GM23338 (cell line): Measurements from ENCODE around the gene EIF2A. TPM values are rescaled to one million over a fixed set of nuclear protein-coding genes. Genes with fewer than 3 reads are reported as not detected.

ENCODE experiments used
- ATAC-seq: fragments of 200-7000 bp; cut with Tn5 transposase; 3 replicates; pipeline ENCODE4 v1.9.1; 2020
- DNase-seq: peaks from one replicate; pipeline ENCODE4 v3.0.0-alpha.2; 2015; ENCODE audit warnings: low spot score
- H2AFZ ChIP-seq: fragments of 200-600 bp; sonication (generic); 2 replicates; pipeline ENCODE4 v1.8.0; 2016; ENCODE audit warnings: antibody characterized with exemption, mild to moderate bottlenecking, moderate library complexity
- H3F3A ChIP-seq: fragments of 200-600 bp; sonication (generic); replicated peaks from 2 replicates; pipeline ENCODE4 v1.8.0; 2017; ENCODE audit warnings: antibody characterized with exemption, mixed run types, low read depth
- H3K27ac ChIP-seq: fragments of 200-600 bp; sonication (generic); 2 replicates; pipeline ENCODE4 v1.6.1; 2016; ENCODE audit warnings: low read depth
- H3K27me3 ChIP-seq: fragments of 200-600 bp; sonication (generic); 2 replicates; pipeline ENCODE4 v1.8.0; 2016; ENCODE audit warnings: mild to moderate bottlenecking, mixed run types, moderate library complexity; ENCODE audit not compliant: insufficient read depth
- H3K36me3 ChIP-seq: fragments of 200-600 bp; sonication (generic); 2 replicates; pipeline ENCODE4 v1.8.0; 2016; ENCODE audit warnings: mild to moderate bottlenecking; ENCODE audit not compliant: insufficient read depth
- H3K4me1 ChIP-seq: fragments of 200-600 bp; sonication (generic); 2 replicates; pipeline ENCODE4 v1.8.0; 2016; ENCODE audit warnings: mild to moderate bottlenecking, moderate library complexity; ENCODE audit not compliant: insufficient read depth
- H3K4me2 ChIP-seq: fragments of 200-600 bp; sonication (generic); 2 replicates; pipeline ENCODE4 v1.7.1; 2017; ENCODE audit warnings: mixed run types
- H3K4me3 ChIP-seq: fragments of 200-600 bp; sonication (generic); 2 replicates; pipeline ENCODE4 v1.6.1; 2016; ENCODE audit warnings: mixed run types
- H3K79me2 ChIP-seq: fragments of 200-600 bp; sonication (generic); replicated peaks from 2 replicates; pipeline ENCODE4 v1.8.0; 2017; ENCODE audit warnings: mild to moderate bottlenecking; ENCODE audit not compliant: insufficient read depth
- H3K9me2 ChIP-seq: fragments of 200-600 bp; sonication (generic); 2 replicates; pipeline ENCODE4 v1.8.0; 2017; ENCODE audit not compliant: insufficient read depth
- H4K20me1 ChIP-seq: fragments of 200-600 bp; sonication (generic); replicated peaks from 2 replicates; pipeline ENCODE4 v1.8.0; 2017; ENCODE audit warnings: mild to moderate bottlenecking; ENCODE audit not compliant: insufficient read depth
- H3K27ac Mint-ChIP-seq: 2 replicates; pipeline ENCODE4 v1.8.0; 2020; ENCODE audit warnings: inconsistent platforms, mild to moderate bottlenecking, moderate library complexity, mixed read lengths
- H3K27me3 Mint-ChIP-seq: 3 replicates; pipeline ENCODE4 v1.8.0; 2022; ENCODE audit warnings: low read depth, mild to moderate bottlenecking, moderate library complexity, mixed read lengths, inconsistent platforms; ENCODE audit not compliant: insufficient read depth, poor library complexity
- H3K36me3 Mint-ChIP-seq: 3 replicates; pipeline ENCODE4 v1.8.0; 2021; ENCODE audit warnings: low read depth, mild to moderate bottlenecking, inconsistent platforms, moderate library complexity, mixed read lengths
- H3K4me1 Mint-ChIP-seq: 3 replicates; pipeline ENCODE4 v1.8.0; 2020; ENCODE audit warnings: mild to moderate bottlenecking, inconsistent platforms, mixed read lengths
- H3K4me3 Mint-ChIP-seq: 3 replicates; pipeline ENCODE4 v1.8.0; 2021; ENCODE audit warnings: moderate library complexity, mild to moderate bottlenecking, inconsistent platforms, mixed read lengths
- H3K9me3 Mint-ChIP-seq: 3 replicates; pipeline ENCODE4 v1.8.0; 2020; ENCODE audit warnings: moderate library complexity, mild to moderate bottlenecking, inconsistent platforms, mixed read lengths
- NANOG ChIP-seq: IDR thresholded peaks from 2 replicates; pipeline ENCODE4 v1.6.1; 2016; ENCODE audit warnings: antibody characterized with exemption, borderline replicate concordance
- ZNF331 ChIP-seq: fragments of 250-450 bp; sonication (Bioruptor Pico); IDR thresholded peaks from 2 replicates; pipeline ENCODE4 v1.5.0; 2020; ENCODE audit warnings: low read depth, mild to moderate bottlenecking, moderate library complexity
- polyA plus RNA-seq: library from polyadenylated mRNA; unstranded; fragments of >200 nt; fragmentation: Nextera tagmentation; extraction: Ambion mirVana; gene quantifications from 2 replicates; pipeline ENCODE4 v1.2.1, GENCODE V29; 2016
- total RNA-seq: library from RNA; depleted of rRNA; stranded (reverse); fragments of >200 nt; shearing (Covaris generic); gene quantifications from 2 replicates; pipeline ENCODE4 v1.2.3, GENCODE V29; 2014
- TF ChIP-seq, protein P1 (sequence below): fragments of 250-450 bp; sonication (Bioruptor Pico); IDR thresholded peaks from 2 replicates; pipeline ENCODE4 v1.5.0; 2020; ENCODE audit warnings: mild to moderate bottlenecking, moderate library complexity
- TF ChIP-seq, protein P2 (sequence below): IDR thresholded peaks from 2 replicates; pipeline ENCODE4 v1.6.1; 2016; ENCODE audit warnings: antibody characterized with exemption
- TF ChIP-seq, protein P3 (sequence below): IDR thresholded peaks from one replicate; pipeline ENCODE4 v1.6.1; 2018; ENCODE audit warnings: antibody characterized with exemption; ENCODE audit not compliant: unreplicated experiment

The EIF2A gene
- total and polyA plus RNA-seq, 2 experiments from 2014 or later = 95.2 to 153 TPM

DNA sequence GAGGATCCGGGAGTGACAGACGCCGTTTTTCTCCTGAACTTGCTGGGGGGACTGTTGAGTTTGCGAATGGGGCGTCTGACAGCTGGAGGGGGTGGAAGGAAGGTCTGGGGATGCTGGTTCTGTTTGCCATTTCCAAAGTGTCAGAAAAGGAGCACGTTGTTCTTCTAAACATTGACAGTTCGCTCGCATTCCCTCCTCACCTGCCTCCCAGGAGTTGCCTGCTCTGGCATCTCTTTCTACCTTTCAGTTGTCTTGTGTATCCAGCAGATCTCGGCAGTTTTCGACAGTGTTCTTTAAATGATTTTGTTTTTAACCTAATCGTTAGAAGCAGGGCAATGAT, 57.4 kb downstream of the EIF2A start (continued):
- TF ChIP-seq, protein P1, sequence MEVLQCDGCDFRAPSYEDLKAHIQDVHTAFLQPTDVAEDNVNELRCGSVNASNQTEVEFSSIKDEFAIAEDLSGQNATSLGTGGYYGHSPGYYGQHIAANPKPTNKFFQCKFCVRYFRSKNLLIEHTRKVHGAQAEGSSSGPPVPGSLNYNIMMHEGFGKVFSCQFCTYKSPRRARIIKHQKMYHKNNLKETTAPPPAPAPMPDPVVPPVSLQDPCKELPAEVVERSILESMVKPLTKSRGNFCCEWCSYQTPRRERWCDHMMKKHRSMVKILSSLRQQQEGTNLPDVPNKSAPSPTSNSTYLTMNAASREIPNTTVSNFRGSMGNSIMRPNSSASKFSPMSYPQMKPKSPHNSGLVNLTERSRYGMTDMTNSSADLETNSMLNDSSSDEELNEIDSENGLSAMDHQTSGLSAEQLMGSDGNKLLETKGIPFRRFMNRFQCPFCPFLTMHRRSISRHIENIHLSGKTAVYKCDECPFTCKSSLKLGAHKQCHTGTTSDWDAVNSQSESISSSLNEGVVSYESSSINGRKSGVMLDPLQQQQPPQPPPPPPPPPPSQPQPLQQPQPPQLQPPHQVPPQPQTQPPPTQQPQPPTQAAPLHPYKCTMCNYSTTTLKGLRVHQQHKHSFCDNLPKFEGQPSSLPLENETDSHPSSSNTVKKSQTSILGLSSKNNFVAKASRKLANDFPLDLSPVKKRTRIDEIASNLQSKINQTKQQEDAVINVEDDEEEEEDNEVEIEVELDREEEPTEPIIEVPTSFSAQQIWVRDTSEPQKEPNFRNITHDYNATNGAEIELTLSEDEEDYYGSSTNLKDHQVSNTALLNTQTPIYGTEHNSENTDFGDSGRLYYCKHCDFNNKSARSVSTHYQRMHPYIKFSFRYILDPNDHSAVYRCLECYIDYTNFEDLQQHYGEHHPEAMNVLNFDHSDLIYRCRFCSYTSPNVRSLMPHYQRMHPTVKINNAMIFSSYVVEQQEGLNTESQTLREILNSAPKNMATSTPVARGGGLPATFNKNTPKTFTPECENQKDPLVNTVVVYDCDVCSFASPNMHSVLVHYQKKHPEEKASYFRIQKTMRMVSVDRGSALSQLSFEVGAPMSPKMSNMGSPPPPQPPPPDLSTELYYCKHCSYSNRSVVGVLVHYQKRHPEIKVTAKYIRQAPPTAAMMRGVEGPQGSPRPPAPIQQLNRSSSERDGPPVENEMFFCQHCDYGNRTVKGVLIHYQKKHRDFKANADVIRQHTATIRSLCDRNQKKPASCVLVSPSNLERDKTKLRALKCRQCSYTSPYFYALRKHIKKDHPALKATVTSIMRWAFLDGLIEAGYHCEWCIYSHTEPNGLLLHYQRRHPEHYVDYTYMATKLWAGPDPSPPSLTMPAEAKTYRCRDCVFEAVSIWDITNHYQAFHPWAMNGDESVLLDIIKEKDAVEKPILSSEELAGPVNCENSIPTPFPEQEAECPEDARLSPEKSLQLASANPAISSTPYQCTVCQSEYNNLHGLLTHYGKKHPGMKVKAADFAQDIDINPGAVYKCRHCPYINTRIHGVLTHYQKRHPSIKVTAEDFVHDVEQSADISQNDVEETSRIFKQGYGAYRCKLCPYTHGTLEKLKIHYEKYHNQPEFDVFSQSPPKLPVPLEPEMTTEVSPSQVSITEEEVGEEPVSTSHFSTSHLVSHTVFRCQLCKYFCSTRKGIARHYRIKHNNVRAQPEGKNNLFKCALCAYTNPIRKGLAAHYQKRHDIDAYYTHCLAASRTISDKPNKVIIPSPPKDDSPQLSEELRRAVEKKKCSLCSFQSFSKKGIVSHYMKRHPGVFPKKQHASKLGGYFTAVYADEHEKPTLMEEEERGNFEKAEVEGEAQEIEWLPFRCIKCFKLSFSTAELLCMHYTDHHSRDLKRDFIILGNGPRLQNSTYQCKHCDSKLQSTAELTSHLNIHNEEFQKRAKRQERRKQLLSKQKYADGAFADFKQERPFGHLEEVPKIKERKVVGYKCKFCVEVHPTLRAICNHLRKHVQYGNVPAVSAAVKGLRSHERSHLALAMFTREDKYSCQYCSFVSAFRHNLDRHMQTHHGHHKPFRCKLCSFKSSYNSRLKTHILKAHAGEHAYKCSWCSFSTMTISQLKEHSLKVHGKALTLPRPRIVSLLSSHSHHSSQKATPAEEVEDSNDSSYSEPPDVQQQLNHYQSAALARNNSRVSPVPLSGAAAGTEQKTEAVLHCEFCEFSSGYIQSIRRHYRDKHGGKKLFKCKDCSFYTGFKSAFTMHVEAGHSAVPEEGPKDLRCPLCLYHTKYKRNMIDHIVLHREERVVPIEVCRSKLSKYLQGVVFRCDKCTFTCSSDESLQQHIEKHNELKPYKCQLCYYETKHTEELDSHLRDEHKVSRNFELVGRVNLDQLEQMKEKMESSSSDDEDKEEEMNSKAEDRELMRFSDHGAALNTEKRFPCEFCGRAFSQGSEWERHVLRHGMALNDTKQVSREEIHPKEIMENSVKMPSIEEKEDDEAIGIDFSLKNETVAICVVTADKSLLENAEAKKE (CRISPR knock-in tag) = no peak
- TF ChIP-seq, protein P2, sequence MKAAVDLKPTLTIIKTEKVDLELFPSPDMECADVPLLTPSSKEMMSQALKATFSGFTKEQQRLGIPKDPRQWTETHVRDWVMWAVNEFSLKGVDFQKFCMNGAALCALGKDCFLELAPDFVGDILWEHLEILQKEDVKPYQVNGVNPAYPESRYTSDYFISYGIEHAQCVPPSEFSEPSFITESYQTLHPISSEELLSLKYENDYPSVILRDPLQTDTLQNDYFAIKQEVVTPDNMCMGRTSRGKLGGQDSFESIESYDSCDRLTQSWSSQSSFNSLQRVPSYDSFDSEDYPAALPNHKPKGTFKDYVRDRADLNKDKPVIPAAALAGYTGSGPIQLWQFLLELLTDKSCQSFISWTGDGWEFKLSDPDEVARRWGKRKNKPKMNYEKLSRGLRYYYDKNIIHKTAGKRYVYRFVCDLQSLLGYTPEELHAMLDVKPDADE = no peak
- no peak for TF ChIP-seq ZNF331 (CRISPR knock-in tag)

DNA sequence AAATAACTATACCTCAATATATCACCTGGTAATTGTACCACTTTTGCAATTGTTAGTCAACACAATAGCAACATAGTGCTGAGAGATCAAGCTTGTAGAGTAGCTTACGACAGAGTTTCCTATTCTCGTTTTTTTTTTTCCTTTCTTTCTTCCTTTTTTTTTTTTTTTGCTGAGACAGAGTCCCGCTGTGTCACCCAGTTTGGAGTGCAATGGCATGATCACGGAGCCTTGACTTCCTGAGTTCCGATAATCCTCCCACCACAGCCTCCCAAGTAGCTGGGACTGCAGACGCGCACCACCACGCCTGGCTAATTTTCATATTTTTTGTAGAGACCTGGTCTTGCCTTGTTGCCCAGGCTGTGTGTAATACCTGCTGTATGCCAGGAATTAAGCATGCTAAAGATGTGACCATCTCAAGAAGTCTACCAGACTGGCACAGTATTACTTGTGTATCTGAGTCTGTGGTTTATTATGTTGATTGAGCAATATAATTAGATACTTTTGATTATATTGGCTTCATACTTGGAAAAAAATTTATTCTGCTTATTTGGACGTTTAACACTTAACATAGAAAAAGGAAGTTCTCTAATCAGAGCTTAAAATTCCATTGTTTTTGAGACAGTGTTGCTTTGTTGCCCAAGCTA, 59.5 kb downstream of the EIF2A start:
- TF ChIP-seq NANOG (no peak), ZNF331 (CRISPR knock-in tag) (no peak)
- TF ChIP-seq, protein P3, sequence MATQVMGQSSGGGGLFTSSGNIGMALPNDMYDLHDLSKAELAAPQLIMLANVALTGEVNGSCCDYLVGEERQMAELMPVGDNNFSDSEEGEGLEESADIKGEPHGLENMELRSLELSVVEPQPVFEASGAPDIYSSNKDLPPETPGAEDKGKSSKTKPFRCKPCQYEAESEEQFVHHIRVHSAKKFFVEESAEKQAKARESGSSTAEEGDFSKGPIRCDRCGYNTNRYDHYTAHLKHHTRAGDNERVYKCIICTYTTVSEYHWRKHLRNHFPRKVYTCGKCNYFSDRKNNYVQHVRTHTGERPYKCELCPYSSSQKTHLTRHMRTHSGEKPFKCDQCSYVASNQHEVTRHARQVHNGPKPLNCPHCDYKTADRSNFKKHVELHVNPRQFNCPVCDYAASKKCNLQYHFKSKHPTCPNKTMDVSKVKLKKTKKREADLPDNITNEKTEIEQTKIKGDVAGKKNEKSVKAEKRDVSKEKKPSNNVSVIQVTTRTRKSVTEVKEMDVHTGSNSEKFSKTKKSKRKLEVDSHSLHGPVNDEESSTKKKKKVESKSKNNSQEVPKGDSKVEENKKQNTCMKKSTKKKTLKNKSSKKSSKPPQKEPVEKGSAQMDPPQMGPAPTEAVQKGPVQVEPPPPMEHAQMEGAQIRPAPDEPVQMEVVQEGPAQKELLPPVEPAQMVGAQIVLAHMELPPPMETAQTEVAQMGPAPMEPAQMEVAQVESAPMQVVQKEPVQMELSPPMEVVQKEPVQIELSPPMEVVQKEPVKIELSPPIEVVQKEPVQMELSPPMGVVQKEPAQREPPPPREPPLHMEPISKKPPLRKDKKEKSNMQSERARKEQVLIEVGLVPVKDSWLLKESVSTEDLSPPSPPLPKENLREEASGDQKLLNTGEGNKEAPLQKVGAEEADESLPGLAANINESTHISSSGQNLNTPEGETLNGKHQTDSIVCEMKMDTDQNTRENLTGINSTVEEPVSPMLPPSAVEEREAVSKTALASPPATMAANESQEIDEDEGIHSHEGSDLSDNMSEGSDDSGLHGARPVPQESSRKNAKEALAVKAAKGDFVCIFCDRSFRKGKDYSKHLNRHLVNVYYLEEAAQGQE = no peak
- H3K27ac Mint-ChIP-seq = 0 out of 2 replicates have a peak overlapping the region, but pooled peaks have one; percentile 68
- H2AFZ ChIP-seq = no peak overlapping the region

More for the DNA sequence above, 59.5 kb downstream of the EIF2A start:
- H3K36me3 Mint-ChIP-seq = peaks cover 30% of the 10 kb centered on the region; the same call in 2 of the 3 replicates
- H3K27me3 ChIP-seq = no peaks in the 10 kb centered on the region
- peak overlapping the region; percentile 53; the same call in 1 of the 3 replicates for H3K4me3 Mint-ChIP-seq
- no peaks in the 10 kb centered on the region for H3F3A ChIP-seq
- DNase-seq (no peak), ATAC-seq (no peak)
- no peak overlapping the region for H3K27ac ChIP-seq
- no peaks in the 10 kb centered on the region for H3K9me3 Mint-ChIP-seq
- no peaks in the 10 kb centered on the region for H3K9me2 ChIP-seq
- no peaks in the 10 kb centered on the region for H3K36me3 ChIP-seq
- peaks cover 13% of the 10 kb centered on the region; the same call in 1 of the 2 replicates for H4K20me1 ChIP-seq
- H3K4me1 ChIP-seq = peaks cover 40% of the 10 kb centered on the region
- H3K79me2 ChIP-seq = peaks cover 90% of the 10 kb centered on the region
- peaks cover 48% of the 10 kb centered on the region for H3K4me1 Mint-ChIP-seq
- H3K4me3 ChIP-seq = no peak overlapping the region
- no peak overlapping the region for H3K4me2 ChIP-seq
- H3K27me3 Mint-ChIP-seq = peaks cover 11% of the 10 kb centered on the region
